Endothelial cell of umbilical vein (primary cell): ENCODE measurements around the gene SPECC1L.

Source experiments
- CTCF ChIP-seq, 2 donors: IDR thresholded peaks; 1 replicate in 1 of 2; 2 replicates in 1 of 2; pipeline ENCODE4 v1.5.1; 2011; ENCODE audit warnings: low read length in 2 of 2, mild to moderate bottlenecking in 2 of 2, moderate library complexity in 2 of 2, control low read depth in 1 of 2, inconsistent platforms in 1 of 2, low read depth in 1 of 2; ENCODE audit not compliant: insufficient read depth in 1 of 2; ENCODE audit errors: extremely low read depth in 1 of 2
- EZH2 ChIP-seq: IDR thresholded peaks from 2 replicates; pipeline ENCODE4 v1.6.1; 2012; ENCODE audit warnings: borderline replicate concordance, low read depth, mild to moderate bottlenecking, moderate library complexity, low read length, inconsistent platforms; ENCODE audit not compliant: severe bottlenecking
- JUN ChIP-seq: IDR thresholded peaks from 2 replicates; pipeline ENCODE4 v1.6.1; 2011; ENCODE audit warnings: borderline replicate concordance, low read depth; ENCODE audit not compliant: insufficient read length, insufficient read depth
- MAX ChIP-seq: IDR thresholded peaks from 2 replicates; pipeline ENCODE4 v1.6.1; 2011; ENCODE audit not compliant: insufficient read depth, insufficient read length
- MYC ChIP-seq: IDR thresholded peaks from one replicate; pipeline ENCODE4 v1.6.1; 2011; ENCODE audit warnings: mild to moderate bottlenecking, low read depth, low read length
- POLR2A ChIP-seq: IDR thresholded peaks from 2 replicates; pipeline ENCODE4 v1.6.1; 2012; ENCODE audit warnings: low read depth, mild to moderate bottlenecking, control low read depth, low read length
- POLR2AphosphoS5 ChIP-seq: IDR thresholded peaks from 2 replicates; pipeline ENCODE4 v1.6.1; 2012; ENCODE audit warnings: low read depth, mild to moderate bottlenecking, control low read depth, low read length, moderate library complexity; ENCODE audit not compliant: insufficient read depth

- TF ChIP-seq POLR2A, result no peak
- TF ChIP-seq CTCF (IDR thresholded peaks at IDR 0.05; ENCODE audit: extremely low read depth in 1 of 2, insufficient read depth in 1 of 2, low read depth in 1 of 2, low read length in 2 of 2), result no peak
- TF ChIP-seq POLR2AphosphoS5, result no peak
- no peak for TF ChIP-seq MAX
- no peak for TF ChIP-seq EZH2
- TF ChIP-seq MYC, result no peak
- no peak for TF ChIP-seq JUN
Observed at GRCh38 chr22:24244144-24244787, 26.4 kb upstream of the SPECC1L start.
